CD1c-positive myeloid dendritic cell (primary cell): Measurements from ENCODE around the gene NUSAP1.
"Not testable (repeated sequence)": the region's sequence is repeated elsewhere in the genome, so short reads cannot be mapped to it uniquely, and the experiment has no call there.

ENCODE experiments used
- DNase-seq: peaks from one replicate; pipeline ENCODE4 v3.0.0-alpha.2; 2016; ENCODE audit errors: extremely low spot score

Gene NUSAP1, protein sequence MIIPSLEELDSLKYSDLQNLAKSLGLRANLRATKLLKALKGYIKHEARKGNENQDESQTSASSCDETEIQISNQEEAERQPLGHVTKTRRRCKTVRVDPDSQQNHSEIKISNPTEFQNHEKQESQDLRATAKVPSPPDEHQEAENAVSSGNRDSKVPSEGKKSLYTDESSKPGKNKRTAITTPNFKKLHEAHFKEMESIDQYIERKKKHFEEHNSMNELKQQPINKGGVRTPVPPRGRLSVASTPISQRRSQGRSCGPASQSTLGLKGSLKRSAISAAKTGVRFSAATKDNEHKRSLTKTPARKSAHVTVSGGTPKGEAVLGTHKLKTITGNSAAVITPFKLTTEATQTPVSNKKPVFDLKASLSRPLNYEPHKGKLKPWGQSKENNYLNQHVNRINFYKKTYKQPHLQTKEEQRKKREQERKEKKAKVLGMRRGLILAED

DNA sequence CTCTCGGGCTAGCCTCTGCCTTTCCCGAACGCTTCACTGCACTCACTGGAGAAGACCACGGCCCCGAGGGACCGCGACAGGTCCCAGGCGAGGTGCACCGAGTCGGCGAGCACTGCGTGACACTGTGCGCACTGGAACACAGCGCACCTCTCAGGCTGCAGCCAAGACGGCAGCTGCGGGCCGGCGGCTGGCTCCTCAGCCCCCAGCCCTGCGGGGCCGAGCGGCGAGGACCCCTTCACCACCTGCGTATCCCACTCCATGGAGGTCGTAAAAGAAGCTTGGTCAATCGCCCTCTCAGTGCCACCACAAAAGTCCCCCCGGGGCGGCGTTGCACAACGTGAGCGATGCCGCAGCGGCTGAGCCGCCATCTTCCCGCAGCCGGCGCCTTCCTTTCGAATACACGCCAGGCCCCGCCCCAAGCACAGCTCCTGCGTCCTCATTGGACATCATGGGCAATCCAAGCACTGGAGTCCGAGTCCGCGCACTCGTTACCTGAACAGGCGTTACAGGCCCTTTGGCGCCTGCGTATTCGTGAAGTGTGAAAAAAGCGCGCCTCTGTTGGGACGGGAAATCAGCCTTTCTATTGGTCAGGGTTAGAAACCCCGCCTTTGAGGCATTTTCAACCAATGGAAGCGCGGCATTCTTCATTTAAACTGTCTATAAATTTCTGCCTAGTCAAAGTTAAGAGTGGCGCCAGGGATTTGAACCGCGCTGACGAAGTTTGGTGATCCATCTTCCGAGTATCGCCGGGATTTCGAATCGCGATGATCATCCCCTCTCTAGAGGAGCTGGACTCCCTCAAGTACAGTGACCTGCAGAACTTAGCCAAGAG is at the start of gene NUSAP1, which contains the start of gene OIP5:
TSS of gene NUSAP1 (plus strand) at position 688 of the 832 bp plus-strand sequence. CDS start at position 765, 77 bp downstream.
TSS of gene OIP5 (minus strand) at position 398 of the 832 bp plus-strand sequence. CDS start at position 368, 30 bp downstream.
- DNase-seq: peak; percentile 100

DNA sequence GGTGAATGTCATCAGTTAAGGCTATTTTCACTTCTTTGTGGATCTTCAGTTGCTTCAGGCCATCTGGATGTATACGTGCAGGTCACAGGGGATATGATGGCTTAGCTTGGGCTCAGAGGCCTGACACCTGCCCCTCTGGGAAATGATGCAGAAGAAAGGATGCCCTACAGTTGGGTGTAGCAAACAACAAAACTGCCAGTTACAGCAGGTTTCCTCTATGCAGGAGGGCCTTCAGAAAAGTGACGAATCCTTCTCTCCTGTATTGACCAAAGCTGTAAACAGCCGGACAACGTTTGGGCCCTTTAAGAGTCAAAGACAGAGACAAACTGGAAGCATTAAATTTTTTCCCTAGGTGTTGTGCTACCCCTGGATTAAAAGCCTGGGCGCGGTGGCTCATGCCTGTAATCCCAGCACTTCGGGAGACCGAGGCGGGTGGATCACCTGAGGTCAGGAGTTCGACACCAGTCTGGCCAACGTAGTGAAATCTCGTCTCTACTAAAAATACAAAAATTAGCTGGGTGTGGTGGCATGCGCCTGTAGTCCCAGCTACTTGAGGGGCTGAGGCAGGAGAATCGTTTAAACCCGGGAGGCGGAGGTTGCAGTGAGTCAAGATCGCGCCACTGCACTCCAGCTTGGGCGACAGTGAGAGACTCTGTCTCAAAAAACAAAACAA is 49.6 kb upstream of the NUSAP1 start:
- not testable (repeated sequence) for DNase-seq

DNA sequence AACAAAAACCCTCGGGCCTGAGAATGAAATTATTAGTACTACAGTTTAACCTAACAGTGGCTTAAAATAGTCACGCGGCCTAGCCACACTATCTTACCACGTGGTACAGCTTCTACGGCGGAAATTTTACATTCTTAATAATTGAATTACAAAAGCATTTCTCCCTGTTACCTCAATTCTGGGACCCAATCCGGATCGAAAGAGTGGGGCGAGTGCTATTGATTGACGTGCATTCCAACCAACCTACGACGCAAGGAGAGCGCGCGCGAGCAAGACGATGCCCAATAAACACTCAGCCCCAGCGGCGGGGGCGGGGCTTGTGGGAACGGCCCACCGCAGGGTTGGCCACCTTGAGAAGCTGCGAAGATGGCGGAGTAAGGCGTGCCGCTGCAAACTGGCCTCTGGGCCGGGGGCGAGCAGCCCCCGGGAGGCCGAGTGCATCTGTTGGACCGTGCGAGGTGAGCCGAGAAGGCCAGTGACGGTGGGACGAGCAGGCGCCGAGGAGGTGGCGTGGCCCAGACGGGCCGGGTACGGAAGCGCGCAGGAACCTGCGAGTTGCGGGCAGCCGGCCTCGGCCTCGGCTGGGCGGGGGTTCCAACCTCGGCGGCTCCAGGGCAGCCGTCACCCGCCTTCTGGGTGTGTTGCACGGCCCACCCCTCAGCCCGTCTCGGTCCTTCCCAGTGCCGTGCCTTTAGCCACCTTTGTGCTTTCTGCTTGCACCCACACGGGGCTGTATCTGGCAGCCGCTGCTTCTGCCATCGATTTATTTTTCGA is 48.8 kb upstream of the NUSAP1 start:
- peak; percentile 100 for DNase-seq

DNA sequence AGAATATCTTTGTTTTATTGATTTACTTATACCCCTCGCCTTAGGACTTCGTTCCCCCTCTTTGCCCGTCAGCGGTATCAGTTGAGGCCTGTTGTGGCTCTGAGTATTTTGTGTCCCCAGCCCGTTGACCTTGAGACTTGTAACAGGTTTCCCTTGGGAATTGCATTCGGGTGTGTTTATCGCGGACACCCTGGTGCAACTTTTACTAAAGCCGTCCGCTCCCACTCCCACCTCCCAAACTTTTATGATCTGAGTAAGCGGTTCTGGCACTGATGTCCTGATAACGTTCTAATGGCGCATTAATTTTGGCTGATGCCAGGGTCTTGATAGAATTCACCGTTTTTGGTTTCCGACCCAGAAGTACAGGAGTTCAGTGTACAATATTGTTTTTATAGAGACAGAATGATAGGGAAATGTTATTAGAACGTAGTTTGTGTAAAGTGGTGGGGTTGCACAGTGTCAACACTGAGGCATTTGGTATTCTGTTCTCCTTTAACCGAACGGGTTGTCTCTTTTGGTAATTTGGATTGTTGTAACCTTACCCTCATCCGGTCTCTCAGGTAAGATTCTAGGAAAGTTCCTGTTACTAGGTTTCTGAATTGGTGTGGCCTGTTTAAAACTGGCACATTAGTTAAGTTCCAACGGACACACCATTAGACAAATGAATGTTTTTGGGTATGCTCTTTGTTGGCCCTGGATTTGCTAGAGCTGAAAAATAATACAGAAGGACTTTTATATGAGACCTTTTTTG is 48.1 kb upstream of the NUSAP1 start:
- DNase-seq: no peak

DNA sequence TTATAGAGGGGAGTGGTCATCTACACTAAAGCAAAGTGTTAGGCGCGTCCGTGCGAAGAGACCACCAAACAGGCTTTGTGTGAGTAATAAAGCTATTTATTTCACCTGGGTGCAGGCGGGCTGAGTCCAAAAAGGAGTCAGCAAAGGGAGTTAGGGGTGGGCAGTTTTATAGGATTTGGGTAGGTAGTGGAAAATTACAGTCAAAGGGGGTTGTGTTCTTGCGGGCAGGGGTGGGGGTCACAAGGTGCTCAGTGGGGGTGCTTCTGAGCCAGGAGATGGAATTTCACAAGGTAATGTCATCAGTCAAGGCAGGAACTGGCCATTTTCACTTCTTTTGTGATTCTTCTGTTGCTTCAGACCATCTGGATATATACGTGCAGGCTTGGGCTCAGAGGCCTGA is 47.4 kb upstream of the NUSAP1 start:
- DNase-seq: peak; percentile 17

DNA sequence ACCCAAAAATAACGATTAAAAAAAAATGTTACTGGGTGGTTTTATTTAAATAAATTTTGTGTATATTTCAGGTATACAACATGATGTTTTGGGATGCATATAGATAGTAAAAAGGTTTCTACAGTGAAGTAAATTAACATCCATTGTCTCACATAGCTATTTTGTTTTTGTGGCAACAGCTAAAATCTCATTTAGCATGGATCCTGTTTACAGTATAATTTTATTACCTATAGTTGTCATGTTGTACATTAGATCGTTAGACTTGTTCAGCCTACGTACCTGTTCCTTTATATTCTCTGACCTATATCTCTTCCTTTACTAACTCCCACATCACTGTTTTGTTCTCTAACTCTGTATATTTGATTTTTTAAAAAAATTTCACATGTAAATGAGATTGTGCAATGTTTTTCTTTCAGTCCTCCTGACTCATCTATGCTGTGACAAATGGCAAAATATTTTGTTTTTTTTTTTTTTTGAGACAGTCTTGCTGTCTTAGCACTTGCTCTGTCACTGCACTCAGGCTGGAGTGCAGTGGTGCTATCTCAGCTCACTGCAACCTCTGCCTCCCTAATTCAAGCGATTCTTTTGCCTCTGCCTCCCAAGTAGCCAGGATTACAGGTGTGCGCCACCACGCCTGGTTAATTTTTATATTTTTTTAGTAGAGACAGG is 45.9 kb upstream of the NUSAP1 start:
- DNase-seq: peak; percentile 66

DNA sequence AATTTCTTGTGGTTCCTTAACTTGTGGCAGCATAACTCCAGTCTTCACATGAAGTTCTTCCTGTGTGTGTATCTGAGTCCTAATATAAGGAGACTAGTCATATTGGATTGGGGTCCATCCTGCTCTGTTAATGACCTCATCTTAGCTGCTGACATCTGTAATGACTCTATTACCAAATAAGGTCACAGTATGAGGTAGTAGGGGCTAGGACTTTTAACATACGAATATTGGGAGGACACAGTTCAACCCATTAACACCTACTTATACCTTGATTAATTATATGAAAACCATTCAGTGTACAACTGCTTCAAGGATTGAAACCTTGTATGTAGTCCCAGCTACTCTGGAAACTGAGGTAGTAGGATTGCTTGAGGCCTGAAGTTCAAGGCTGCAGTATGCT is 44.2 kb upstream of the NUSAP1 start:
- DNase-seq: no peak

DNA sequence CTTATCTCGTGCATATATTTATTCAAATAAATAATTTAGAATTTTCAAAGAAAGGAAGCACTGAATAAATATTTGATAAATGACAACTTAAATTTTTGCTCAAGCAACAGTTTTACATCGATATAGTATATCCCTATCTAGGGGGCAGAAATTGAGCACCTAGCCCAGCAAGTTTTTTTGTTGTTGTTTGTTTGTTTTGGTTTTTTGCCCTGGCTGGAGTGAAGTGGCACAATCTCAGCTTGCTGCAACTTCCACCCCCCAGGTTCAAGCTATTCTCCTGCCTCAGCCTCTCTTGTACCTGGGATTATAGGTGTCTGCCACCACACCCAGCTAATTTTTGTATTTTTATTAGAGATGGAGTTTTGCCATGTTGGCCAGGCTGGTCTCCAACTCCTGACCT is 42.7 kb upstream of the NUSAP1 start:
- no peak for DNase-seq

DNA sequence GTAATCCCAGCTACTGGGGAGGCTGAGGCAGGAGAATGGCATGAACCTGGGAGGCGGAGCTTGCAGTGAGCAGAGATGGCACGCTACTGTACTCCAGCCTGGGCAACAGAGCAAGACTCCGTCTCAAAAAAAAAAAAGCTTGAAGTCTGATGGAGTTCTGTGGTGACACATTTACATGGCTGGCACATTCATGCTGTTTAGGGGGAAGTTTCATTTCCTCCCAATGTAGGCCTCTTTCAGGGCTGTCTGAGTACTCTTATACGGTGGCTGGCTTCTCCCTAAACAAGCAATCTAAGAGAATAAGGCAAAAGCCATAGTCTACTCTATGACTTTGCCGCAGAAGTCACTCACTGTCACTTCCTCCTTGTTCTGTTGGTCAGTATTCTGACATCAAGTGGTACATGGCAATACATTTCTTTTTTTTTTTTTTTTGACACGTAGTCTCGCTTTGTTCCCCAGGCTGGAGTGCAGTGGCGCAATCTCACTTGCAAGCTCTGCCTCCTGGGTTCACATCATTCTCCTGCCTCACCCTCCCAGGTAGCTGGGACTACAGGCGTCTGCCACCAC is 41.5 kb upstream of the NUSAP1 start:
- peak; percentile 87 for DNase-seq

DNA sequence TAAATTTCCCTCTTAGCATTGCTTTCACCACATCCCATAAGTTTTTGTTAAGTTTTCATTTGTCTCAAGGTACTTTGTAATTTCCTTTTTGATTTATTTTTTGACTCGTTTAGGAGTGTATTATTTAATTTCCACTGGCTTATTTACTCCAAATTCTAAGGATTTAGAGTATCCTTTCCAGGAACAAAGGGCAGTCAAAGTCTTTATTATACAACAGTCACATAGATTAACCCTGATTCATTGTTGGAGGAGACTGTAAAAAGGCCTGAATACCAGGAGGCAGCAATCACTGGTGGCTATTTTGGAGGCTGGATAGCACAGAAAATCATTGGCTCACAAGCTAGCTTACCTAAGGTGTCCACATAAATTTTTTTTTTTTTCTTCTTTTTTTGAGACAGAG is 40.2 kb upstream of the NUSAP1 start:
- no peak for DNase-seq

DNA sequence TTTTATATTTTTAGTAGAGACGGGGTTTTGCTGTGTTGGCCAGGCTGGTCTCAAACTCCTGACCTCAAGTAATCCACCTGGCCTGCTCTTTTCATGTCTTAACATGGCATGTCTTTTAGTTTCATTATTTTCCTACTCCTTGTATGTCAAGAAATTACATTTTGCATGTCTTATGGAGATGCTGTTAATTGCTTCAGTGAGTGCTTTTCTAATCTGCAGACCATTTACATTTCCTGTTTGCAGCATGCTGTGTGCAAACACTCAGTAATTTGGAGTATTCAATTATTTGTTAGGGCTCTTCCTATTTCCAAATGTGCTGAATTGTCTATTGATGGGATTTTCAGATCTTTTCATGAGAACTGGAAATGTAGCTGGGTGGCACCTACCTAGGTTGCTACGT is 31.5 kb upstream of the NUSAP1 start:
- not testable (repeated sequence) for DNase-seq

DNA sequence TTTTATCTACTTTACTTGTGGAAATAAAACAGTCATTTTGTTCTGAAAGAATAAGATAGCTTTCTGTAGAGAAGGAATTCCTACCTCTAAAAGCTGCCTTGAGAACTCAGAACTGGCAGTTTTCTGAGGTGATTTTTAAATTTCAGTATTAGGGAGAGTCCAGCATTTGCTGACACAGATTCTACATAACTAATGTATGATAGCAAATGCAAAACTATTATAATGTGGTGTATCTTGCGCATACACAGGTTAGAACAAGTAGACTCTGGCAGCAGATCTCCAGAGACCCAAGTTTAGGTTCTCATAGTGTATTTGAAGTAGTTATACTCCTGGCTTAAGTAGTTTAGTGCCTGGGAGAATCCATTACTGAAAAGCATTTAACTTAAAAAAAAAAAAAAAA is 31.1 kb upstream of the NUSAP1 start:
- no peak for DNase-seq

DNA sequence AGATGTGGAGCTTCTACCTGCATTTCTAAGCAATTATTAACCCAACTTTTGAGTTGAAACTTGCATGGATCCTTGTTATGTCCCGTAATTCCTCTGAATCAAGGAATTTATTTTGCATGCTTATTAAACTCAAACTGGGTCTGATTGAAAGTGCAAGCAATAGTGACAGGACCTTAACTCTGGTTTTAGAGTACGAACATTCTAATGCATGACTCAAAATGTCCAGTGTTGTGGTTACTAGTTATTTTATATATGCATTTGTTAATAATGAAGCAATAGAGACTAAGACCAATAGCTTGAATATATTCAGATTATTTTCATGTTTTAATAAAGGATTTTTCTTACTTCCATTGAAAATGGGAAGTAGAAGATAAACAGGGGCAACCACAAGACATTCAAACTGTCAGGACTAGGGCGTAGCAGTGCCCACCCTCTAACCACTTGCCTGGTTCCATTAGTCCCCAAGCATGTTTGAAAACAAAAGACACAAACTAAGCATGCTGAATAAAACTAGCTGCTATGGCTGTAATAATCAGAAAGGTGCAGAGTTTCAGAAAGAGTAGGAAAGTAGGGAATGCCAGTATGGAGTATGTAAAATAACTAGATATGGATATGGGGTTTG is 28.4 kb upstream of the NUSAP1 start:
- no peak for DNase-seq

DNA sequence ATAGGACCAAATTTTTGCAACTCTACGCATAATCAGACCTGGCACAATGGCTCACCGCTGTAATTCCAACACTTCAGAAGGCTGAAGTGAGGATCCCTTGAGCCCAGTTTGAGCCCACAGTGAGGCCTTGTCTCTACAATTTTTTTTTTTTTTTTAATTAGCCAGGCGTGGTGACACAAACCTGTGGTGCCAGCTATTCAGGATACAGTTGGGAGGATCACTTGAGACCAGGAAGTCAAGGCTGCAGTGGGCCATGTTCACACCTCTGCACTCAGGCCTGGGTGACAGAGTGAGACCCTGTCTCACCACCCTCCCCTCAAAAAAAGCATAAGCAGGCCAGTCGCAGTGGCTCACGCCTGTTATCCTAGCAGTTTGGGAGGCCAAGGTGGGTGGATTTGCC is 25.0 kb upstream of the NUSAP1 start:
- no peak for DNase-seq

DNA sequence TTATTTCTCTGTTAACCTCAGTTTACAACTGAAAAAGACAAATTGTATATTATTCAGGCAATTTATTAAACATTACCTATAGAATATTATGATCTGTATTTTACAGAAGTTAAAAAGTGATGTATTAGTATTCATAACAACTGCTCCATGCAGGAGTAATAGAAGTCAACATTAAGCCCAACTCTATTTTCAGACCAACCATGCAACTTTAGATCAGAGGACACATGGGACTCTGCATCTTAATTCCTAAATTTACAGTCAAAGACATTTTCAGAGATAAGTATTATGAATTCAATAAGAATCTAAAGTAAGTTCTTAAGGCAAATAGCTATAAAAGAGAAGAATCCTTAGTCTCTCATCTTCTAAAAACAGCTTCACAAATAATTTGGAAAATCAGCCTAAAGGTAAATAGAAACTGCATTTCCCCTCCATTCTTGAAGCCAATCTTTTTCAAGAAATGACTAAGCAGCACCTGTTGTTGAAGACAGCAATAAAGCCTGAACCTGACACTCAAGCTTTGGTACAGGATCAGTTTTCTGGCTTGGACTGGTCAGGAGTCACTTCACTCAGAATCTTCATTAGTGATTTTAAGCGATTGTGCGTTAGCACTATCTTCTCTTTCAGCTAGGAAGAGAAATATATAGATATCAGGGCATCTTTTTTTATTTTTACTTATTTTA is 23.3 kb upstream of the NUSAP1 start:
- no peak for DNase-seq

DNA sequence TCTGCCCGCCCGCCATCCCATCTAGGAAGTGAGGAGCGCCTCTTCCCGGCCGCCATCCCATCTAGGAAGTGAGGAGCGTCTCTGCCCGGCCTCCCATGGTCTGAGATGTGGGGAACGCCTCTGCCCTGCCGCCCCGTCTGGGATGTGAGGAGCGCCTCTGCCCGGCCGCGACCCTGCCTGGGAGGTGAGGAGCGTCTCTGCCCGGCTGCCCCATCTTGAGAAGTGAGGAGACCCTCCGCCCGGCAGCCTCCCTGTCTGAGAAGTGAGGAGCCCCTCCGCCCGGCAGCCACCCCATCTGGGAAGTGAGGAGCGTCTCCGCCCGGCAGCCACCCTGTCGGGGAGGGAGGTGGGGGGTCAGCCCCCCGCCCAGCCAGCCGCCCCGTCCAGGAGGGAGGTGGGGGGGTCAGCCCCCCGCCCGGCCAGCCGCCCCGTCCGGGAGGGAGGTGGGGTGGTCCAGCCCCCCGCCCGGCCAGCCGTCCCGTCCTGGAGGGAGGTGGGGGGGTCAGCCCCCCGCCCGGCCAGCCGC is 11.8 kb upstream of the NUSAP1 start:
- DNase-seq: not testable (repeated sequence)

DNA sequence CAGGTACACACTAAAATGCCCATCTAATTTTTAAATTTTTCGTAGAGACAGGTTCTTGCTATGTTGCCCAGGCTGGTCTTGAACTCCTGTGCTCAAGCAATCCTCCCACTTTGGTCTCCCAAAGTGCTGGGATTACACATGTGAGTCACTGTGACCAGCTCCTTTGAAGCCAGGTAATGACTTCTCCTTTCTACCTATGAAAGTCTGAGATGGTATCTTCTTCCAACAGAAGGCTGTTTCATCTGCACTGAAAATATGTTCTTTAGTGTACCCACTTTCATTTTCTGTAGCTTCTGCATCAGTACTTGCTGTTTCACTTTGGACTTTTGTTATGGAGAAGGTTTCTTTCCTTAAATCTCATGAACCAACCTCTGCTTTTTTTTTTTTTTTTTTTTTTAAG is 9.1 kb upstream of the NUSAP1 start:
- DNase-seq: no peak

DNA sequence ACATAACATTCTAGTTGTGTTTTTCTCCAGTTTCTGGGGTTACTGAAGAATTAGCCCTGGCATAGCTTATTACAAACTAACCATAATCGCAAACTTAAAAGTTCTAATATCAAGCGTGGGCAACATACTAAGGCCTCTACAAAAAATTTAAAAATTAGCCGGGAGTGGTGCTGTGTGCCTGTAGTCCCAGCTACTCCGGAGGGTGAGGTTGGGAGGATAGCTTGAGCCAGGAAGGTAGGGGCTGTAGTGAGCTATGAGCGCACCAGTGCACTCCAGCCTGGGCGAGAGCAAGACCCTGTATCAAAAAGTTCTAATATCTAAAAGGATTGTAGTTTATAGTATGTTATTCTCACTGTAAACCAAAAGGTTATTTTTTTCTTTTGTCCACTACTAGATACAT is 1.4 kb upstream of the NUSAP1 start:
- DNase-seq: no peak

DNA sequence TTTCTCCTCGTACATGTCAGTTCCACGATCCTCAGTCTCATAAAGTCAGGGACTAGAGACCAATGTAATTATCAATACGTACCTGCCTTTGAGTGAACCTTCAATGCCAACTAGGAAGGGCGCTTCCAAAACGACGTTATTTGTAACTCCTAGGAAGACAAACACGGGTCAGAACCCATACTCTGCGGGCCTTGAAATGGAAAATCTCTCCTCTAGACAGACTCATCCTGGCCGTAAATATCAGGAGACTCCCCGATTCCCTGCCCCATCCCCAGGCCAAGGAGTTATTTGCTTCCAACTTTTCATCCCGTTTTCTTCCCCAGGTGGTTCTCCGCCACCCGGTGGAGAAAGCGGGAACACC is 868 bp upstream of the NUSAP1 start:
- DNase-seq: no peak
